ENCODE results near the gene LGALS16.

LGALS16 gene

GRCh38 chr19:39709026-39709872 is 53.5 kb downstream of the LGALS16 start:
- no peaks in the 10 kb centered on the region for H4K20me1 ChIP-seq (ENCODE audit: control insufficient read depth, insufficient read depth, low read depth, low read length)
- no peak for TF ChIP-seq EZH2phosphoT487 (IDR thresholded peaks at IDR 0.05; ENCODE audit: borderline replicate concordance, low read length)
- TF ChIP-seq CTCF (IDR thresholded peaks at IDR 0.05; ENCODE audit: low read depth, low read length, poor library complexity, severe bottlenecking), result no peak
- H3K79me2 ChIP-seq (ENCODE audit: control insufficient read depth, low read length), result no peaks in the 10 kb centered on the region
- no peaks in the 10 kb centered on the region for H3K9me3 ChIP-seq (ENCODE audit: control insufficient read depth, insufficient read depth, low read length)
- H3K4me1 ChIP-seq (ENCODE audit: control insufficient read depth, low read length), result no peaks in the 10 kb centered on the region
- no peak overlapping the region for H3K27ac ChIP-seq (ENCODE audit: low read depth, low read length)
- H3K27me3 ChIP-seq (ENCODE audit: control insufficient read depth, low read length), result no peaks in the 10 kb centered on the region; the same call in 1 of the 2 replicates
- H3K36me3 ChIP-seq (ENCODE audit: control insufficient read depth, low read length), result no peaks in the 10 kb centered on the region
- no peak overlapping the region for H3K4me2 ChIP-seq (ENCODE audit: low read length)
- H3F3A ChIP-seq (ENCODE audit: control insufficient read depth, insufficient read depth), result no peaks in the 10 kb centered on the region
- no peaks in the 10 kb centered on the region for H3K9me2 ChIP-seq (replicated peaks; ENCODE audit: control insufficient read depth, low read length)
- H3K4me3 ChIP-seq (ENCODE audit: low read length), result no peak overlapping the region

Data from DOHH2 (cell line).